ENCODE measurements around the gene ADRA2C.

- TF ChIP-seq RAD21 (IDR thresholded peaks at IDR 0.05; ENCODE audit: low read depth) (no peak), TAF1 (IDR thresholded peaks at IDR 0.05; ENCODE audit: low read depth) (no peak), EP300 (IDR thresholded peaks at IDR 0.05; ENCODE audit: borderline replicate concordance) (no peak), TCF12 (IDR thresholded peaks at IDR 0.05; ENCODE audit: low read depth) (no peak), TEAD4 (IDR thresholded peaks at IDR 0.05) (no peak), ZBTB7A (IDR thresholded peaks at IDR 0.05; ENCODE audit: low read depth) (no peak), MAX (IDR thresholded peaks at IDR 0.05) (no peak), REST (IDR thresholded peaks at IDR 0.05; ENCODE audit: low read depth) (no peak), USF1 (IDR thresholded peaks at IDR 0.05) (no peak), YY1 (IDR thresholded peaks at IDR 0.05; ENCODE audit: low read depth) (no peak), EGR1 (IDR thresholded peaks at IDR 0.05) (no peak), FOXM1 (IDR thresholded peaks at IDR 0.05; ENCODE audit: borderline replicate concordance, low read depth) (no peak)
These were observed 36.6 kb downstream of the ADRA2C start for GRCh38 chr4:3802571-3803474.
